Stimulated activated CD4-positive, alpha-beta T cell treated with anti-CD3 and anti-CD28 coated beads, Interleukin-12 subunit alpha, Interleukin-12 subunit beta, amount 100 ng/mL, for 4 hours (primary cell): ENCODE measurements around the gene L3MBTL3.
"Not testable (repeated sequence)": the region's sequence is repeated elsewhere in the genome, so short reads cannot be mapped to it uniquely, and the experiment has no call there.

Experiments used
- DNase-seq: peaks from one replicate; pipeline ENCODE4 v3.0.0-alpha.2; 2020

L3MBTL3 gene

GRCh38 chr6:130143709-130144108, 125.3 kb downstream of the L3MBTL3 start:
- no peak for DNase-seq

GRCh38 chr6:130147111-130147510, 128.7 kb downstream of the L3MBTL3 start:
- no peak for DNase-seq

GRCh38 chr6:130148181-130148580, 129.8 kb downstream of the L3MBTL3 start:
- no peak for DNase-seq

GRCh38 chr6:130149016-130149415, 130.6 kb downstream of the L3MBTL3 start:
- DNase-seq, result not testable (repeated sequence)

- no peak for DNase-seq
These were observed 132.5 kb downstream of the L3MBTL3 start for GRCh38 chr6:130150906-130151305.

GRCh38 chr6:130152908-130153510, 134.6 kb downstream of the L3MBTL3 start:
- no peak for DNase-seq

GRCh38 chr6:130156908-130157307, 138.5 kb downstream of the L3MBTL3 start:
- DNase-seq, result no peak

- DNase-seq, result no peak
These were observed 139.7 kb downstream of the L3MBTL3 start for GRCh38 chr6:130158056-130158455.

GRCh38 chr6:130158548-130158947, 140.2 kb downstream of the L3MBTL3 start:
- DNase-seq, result no peak

- no peak for DNase-seq
These were observed 141.6 kb downstream of the L3MBTL3 start for GRCh38 chr6:130159956-130160355.

GRCh38 chr6:130161683-130162404, 143.5 kb downstream of the L3MBTL3 start:
- DNase-seq, result no peak

- DNase-seq, result no peak
These were observed 144.0 kb downstream of the L3MBTL3 start for GRCh38 chr6:130162421-130162820.

GRCh38 chr6:130163266-130163665, 144.9 kb downstream of the L3MBTL3 start:
- no peak for DNase-seq

- no peak for DNase-seq
These were observed 145.9 kb downstream of the L3MBTL3 start for GRCh38 chr6:130164251-130164650.

GRCh38 chr6:130167655-130168054, 149.3 kb downstream of the L3MBTL3 start:
- DNase-seq, result no peak

- DNase-seq, result not testable (repeated sequence)
These were observed 151.8 kb downstream of the L3MBTL3 start for GRCh38 chr6:130170160-130170559.

GRCh38 chr6:130173377-130174004, 155.1 kb downstream of the L3MBTL3 start:
- DNase-seq, result not testable (repeated sequence)

GRCh38 chr6:130176378-130176777, 158.0 kb downstream of the L3MBTL3 start:
- no peak for DNase-seq

- no peak for DNase-seq
These were observed 160.3 kb downstream of the L3MBTL3 start for GRCh38 chr6:130178692-130179091.

GRCh38 chr6:130182466-130182865, 164.1 kb downstream of the L3MBTL3 start:
- no peak for DNase-seq

GRCh38 chr6:130183271-130184222, 165.2 kb downstream of the L3MBTL3 start:
- DNase-seq, result no peak

GRCh38 chr6:130185658-130186057, 167.3 kb downstream of the L3MBTL3 start:
- no peak for DNase-seq
